22Rv1 (cell line): Measurements from ENCODE around the gene ARHGAP18.

Source experiments
- H3K27ac ChIP-seq: fragments of 450-650 bp; 2 replicates; pipeline ENCODE4 v1.5.1; 2017
- CTCF ChIP-seq: fragments of 450-650 bp; IDR thresholded peaks from 2 replicates; pipeline ENCODE4 v1.5.1; 2017; ENCODE audit warnings: mild to moderate bottlenecking
- ZFX ChIP-seq: fragments of 450-650 bp; IDR thresholded peaks from 2 replicates; pipeline ENCODE4 v1.6.1; 2017; ENCODE audit warnings: antibody characterized with exemption, borderline replicate concordance

The ARHGAP18 gene

GRCh38 chr6:129672881-129673631, 36.9 kb downstream of the ARHGAP18 start:
- TF ChIP-seq CTCF (no peak), ZFX (no peak)
- H3K27ac ChIP-seq, result no peak overlapping the region

- TF ChIP-seq ZFX (no peak), CTCF (no peak)
These were observed 37.7 kb downstream of the ARHGAP18 start for GRCh38 chr6:129672341-129672682.

GRCh38 chr6:129671442-129672340, 38.3 kb downstream of the ARHGAP18 start:
- H3K27ac ChIP-seq, result no peak overlapping the region
- no peak for TF ChIP-seq CTCF
- no peak for TF ChIP-seq ZFX

More at GRCh38 chr6:129672341-129672682, 37.7 kb downstream of the ARHGAP18 start:
- no peak overlapping the region for H3K27ac ChIP-seq

DNA sequence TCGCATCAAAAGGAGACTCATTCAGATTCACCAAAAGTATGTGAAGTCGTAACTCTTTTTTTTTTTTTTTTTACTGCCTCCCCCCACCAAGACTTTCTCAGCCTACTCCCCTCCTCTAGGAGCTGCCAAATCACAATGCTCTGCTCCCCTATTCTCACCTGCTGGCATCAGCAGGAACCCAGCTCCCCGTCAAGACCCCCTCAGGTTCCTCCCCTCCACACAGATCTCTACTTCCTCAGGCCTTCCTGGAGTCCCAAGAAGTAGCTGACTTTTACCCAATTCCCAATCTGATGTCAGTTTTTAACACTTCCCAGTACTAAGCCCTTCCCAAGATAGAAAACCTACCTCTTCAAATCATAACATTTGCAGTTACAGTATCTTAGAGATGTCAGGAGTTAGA, 39.3 kb downstream of the ARHGAP18 start:
- TF ChIP-seq ZFX (no peak), CTCF (no peak)
- H3K27ac ChIP-seq, result no peak overlapping the region

- no peak overlapping the region for H3K27ac ChIP-seq
- no peak for TF ChIP-seq CTCF
- no peak for TF ChIP-seq ZFX
These were observed 42.4 kb downstream of the ARHGAP18 start for GRCh38 chr6:129667621-129668020.

GRCh38 chr6:129667034-129667433, 42.9 kb downstream of the ARHGAP18 start:
- no peak overlapping the region for H3K27ac ChIP-seq
- no peak for TF ChIP-seq CTCF
- TF ChIP-seq ZFX, result no peak

- TF ChIP-seq ZFX, result no peak
- TF ChIP-seq CTCF, result no peak
- H3K27ac ChIP-seq, result no peak overlapping the region
These were observed 44.4 kb downstream of the ARHGAP18 start for GRCh38 chr6:129665555-129665954.
